ENCODE data around the gene RNF10. TPM values are rescaled to one million over a fixed set of nuclear protein-coding genes. Genes with fewer than 3 reads are reported as not detected.

Gene RNF10
- total and polyA plus RNA-seq, 9 of the 15 experiments (the other 6 are each of a cell fraction or from before 2014, with no cell fraction given), result 43.0 to 139 (median 80.1) TPM

GRCh38 chr12:120539303-120539702 lies 5.1 kb downstream of the RNF10 start:
- Histone ChIP-seq H3K79me2 (ENCODE audit: control insufficient read depth, insufficient read depth, low read length) (peaks cover 90% of the 10 kb centered on the region), H3K27ac (ENCODE audit: extremely low read depth, low read depth, low read length) (peak overlapping the region; percentile 11; the same call in 1 of the 3 replicates), H3K4me1 (replicated peaks in 1 of 2; ENCODE audit: control insufficient read depth in 2 of 2, insufficient read depth in 2 of 2, low read length in 2 of 2) (peaks cover 33 to 49% of the 10 kb centered on the region in 2 experiments), H2AFZ (ENCODE audit: low read depth, low read length) (no peak overlapping the region), H3K9ac (ENCODE audit: insufficient read depth in 1 of 2, low read depth in 2 of 2, low read length in 2 of 2) (no peak overlapping the region), H3K27me3 (ENCODE audit: control insufficient read depth in 2 of 2, insufficient read depth in 2 of 2, low read length in 2 of 2) (no peaks in the 10 kb centered on the region), H3K36me3 (ENCODE audit: control insufficient read depth, insufficient read depth, low read length) (peaks cover 59% of the 10 kb centered on the region), H3K4me2 (ENCODE audit: insufficient read depth, low read length) (0 out of 2 replicates have a peak overlapping the region, but pooled peaks have one; percentile 13), H4K20me1 (replicated peaks; ENCODE audit: control insufficient read depth, insufficient read depth, low read length) (peaks cover 68% of the 10 kb centered on the region), H3K9me3 (replicated peaks; ENCODE audit: control insufficient read depth, insufficient read depth, low read depth, low read length) (no peaks in the 10 kb centered on the region), H3K4me3 (no peak overlapping the region), H3K9me1 (ENCODE audit: control insufficient read depth, insufficient read depth, low read length) (no peaks in the 10 kb centered on the region)
- BruUV-seq (replicated peaks), result no TSS peak
- DNase-seq (ENCODE audit: extremely low read depth in 1 of 4, low spot score in 3 of 4) (peak in 2 of 4 experiments; percentile 40 to 58), ATAC-seq (peak; percentile 46), FAIRE-seq (peak; percentile 82)
- POLR2A ChIA-PET, result interaction anchor here (0.6 to 4.1 kb wide), 15 partner anchors 10 to 338 kb away, joined by 3 to 26 read pairs (median 3); partner anchors contain the start of genes ACADS, COQ5, DYNLL1 and RNU4-2
- CTCF ChIA-PET (ENCODE audit: low intra/inter-chr PET ratio), result no interaction called here
- intact Hi-C loops (cut with micrococcal nuclease) (no loop called here), in situ Hi-C loops (cut with MboI) (no loop called here)
- 9% methylated on average over 1 of the region's 1 CpG for WGBS (ENCODE audit: insufficient coverage, low coverage, missing lambda C conversion rate)
- TF ChIP-seq NFIC (IDR thresholded peaks at IDR 0.05), result no peak
- TF ChIP-seq ZBTB2 (IDR thresholded peaks at IDR 0.05), result no peak
- TF ChIP-seq MAFF (IDR thresholded peaks at IDR 0.05; ENCODE audit: low read length), result peak; percentile 76
- peak; percentile 22; the same call in 1 of the 2 replicates for TF ChIP-seq DPF2 (IDR thresholded peaks at IDR 0.05)
- no peak for TF ChIP-seq CBX8 (IDR thresholded peaks at IDR 0.05; ENCODE audit: borderline replicate concordance, extremely low read depth, low read depth, low read length, poor library complexity, severe bottlenecking)
- TF ChIP-seq NFE2 (IDR thresholded peaks at IDR 0.05; ENCODE audit: low read depth), result peak; percentile 71
- TF ChIP-seq ZBTB8A (IDR thresholded peaks at IDR 0.05; ENCODE audit: partially characterized antibody), result no peak
- 0 out of 2 replicates have a peak, but pooled peaks have one; percentile 10 for TF ChIP-seq TEAD4 (IDR thresholded peaks at IDR 0.05; ENCODE audit: low read length)
- TF ChIP-seq TEAD4 (CRISPR knock-in tag; IDR thresholded peaks at IDR 0.05; ENCODE audit: borderline replicate concordance), result no peak
- no peak for TF ChIP-seq KLF10 (CRISPR knock-in tag; IDR thresholded peaks at IDR 0.05)
- no peak for TF ChIP-seq LCOR (CRISPR knock-in tag; IDR thresholded peaks at IDR 0.05)
- no peak for TF ChIP-seq IFI16 (CRISPR knock-in tag; IDR thresholded peaks at IDR 0.05)
- no peak for TF ChIP-seq WHSC1 (IDR thresholded peaks at IDR 0.05; ENCODE audit: low read length)
- 0 out of 4 replicates have a peak, but pooled peaks of 1 of the 2 experiments have one; percentile 23 for TF ChIP-seq FOXK2 (conservative IDR thresholded peaks at IDR 0.05 in 1 of 2, IDR thresholded peaks at IDR 0.05 in 1 of 2; ENCODE audit: low read depth in 2 of 2)
- 0 out of 2 replicates have a peak, but pooled peaks have one; percentile 20 for TF ChIP-seq ATF3 (IDR thresholded peaks at IDR 0.05)
- TF ChIP-seq ATF3 (CRISPR knock-in tag; conservative IDR thresholded peaks at IDR 0.05), result no peak
- TF ChIP-seq SMAD4 (CRISPR knock-in tag; conservative IDR thresholded peaks at IDR 0.05), result 0 out of 2 replicates have a peak, but pooled peaks have one; percentile 6
- peak; percentile 97 for TF ChIP-seq ZNF316 (IDR thresholded peaks at IDR 0.05)
- TF ChIP-seq CREM (IDR thresholded peaks at IDR 0.05; ENCODE audit: low read depth), result no peak
- TF ChIP-seq KDM1A (IDR thresholded peaks at IDR 0.05), result no peak
- TF ChIP-seq HMG20B (CRISPR knock-in tag; IDR thresholded peaks at IDR 0.05), result no peak
- TF ChIP-seq MCM7 (IDR thresholded peaks at IDR 0.05), result no peak

All from K562 (cell line).